H1 (cell line): ENCODE measurements around the gene MECP2. TPM values are rescaled to one million over a fixed set of nuclear protein-coding genes. Genes with fewer than 3 reads are reported as not detected.

Experiments used
- KDM1A ChIP-seq: fragments of 200-600, 300-600 bp; sonication (generic); IDR thresholded peaks from 2 replicates; pipeline ENCODE4 v1.7.1; 2016; ENCODE audit warnings: mild to moderate bottlenecking, low read length, borderline replicate concordance
- polyA plus RNA-seq, 7 experiments: library from polyadenylated mRNA; depleted of rRNA in 3 of 7; stranded (reverse) in 5 of 7; unstranded in 2 of 7; fragments of >200 nt in 5 of 7; fragments of 200-250 nt in 2 of 7; gene quantifications; 1 replicate in 5 of 7; 2 replicates in 1 of 7; 4 replicates in 1 of 7; pipeline versions ENCODE4 v1.2.1 to v1.2.3, GENCODE V29; 2011 to 2013; ENCODE audit warnings: missing spikeins in 2 of 7, mixed read lengths in 2 of 7
- total RNA-seq: library from RNA; stranded (reverse); fragmentation: NEBNext Ultra II Directional; extraction: Animal tissue kit (Norgen Biotek cat#: 25700); gene quantifications from 2 replicates; pipeline ENCODE4 v1.2.1, GENCODE V29; 2021

MECP2 gene
- total and polyA plus RNA-seq, 2 of the 8 experiments (the other 6 are each of a cell fraction or from before 2014, with no cell fraction given): 5.0 to 32.4 TPM

GRCh38 chrX:154121207-154121606 lies 23.7 kb upstream of the MECP2 start (continued):
- TF ChIP-seq KDM1A: no peak
